Vagina (tissue), 2 donors: Measurements from ENCODE around the gene ITPRIP.

Experiments
- CTCF ChIP-seq, 3 experiments: fragments of 450-650 bp in 2 of 3; fragments of 200-600 bp in 1 of 3; sonication (generic) in 1 of 3; IDR thresholded peaks; one replicate each; pipeline ENCODE4 v1.5.1; 2017 to 2019; ENCODE audit warnings: antibody characterized with exemption in 3 of 3, mild to moderate bottlenecking in 2 of 3, moderate library complexity in 2 of 3
- POLR2A ChIP-seq, 2 donors: fragments of 450-650 bp; IDR thresholded peaks; one replicate each; pipeline ENCODE4 v1.6.1; 2017; ENCODE audit warnings: antibody characterized with exemption in 2 of 2, mild to moderate bottlenecking in 2 of 2, moderate library complexity in 2 of 2

GRCh38 chr10:104337521-104337984, 712 bp downstream of the ITPRIP start:
- TF ChIP-seq POLR2A (IDR thresholded peaks at IDR 0.05), result peak in 1 of 2 donors; percentile 25
- TF ChIP-seq CTCF (IDR thresholded peaks at IDR 0.05), result no peak
